ENCODE measurements around the gene SPHK2.
A peak's percentile ranks its signal among the peaks of the same experiment; 100 is the strongest.
"Not testable (repeated sequence)": the region's sequence is repeated elsewhere in the genome, so short reads cannot be mapped to it uniquely, and the experiment has no call there.

SPHK2 gene, protein sequence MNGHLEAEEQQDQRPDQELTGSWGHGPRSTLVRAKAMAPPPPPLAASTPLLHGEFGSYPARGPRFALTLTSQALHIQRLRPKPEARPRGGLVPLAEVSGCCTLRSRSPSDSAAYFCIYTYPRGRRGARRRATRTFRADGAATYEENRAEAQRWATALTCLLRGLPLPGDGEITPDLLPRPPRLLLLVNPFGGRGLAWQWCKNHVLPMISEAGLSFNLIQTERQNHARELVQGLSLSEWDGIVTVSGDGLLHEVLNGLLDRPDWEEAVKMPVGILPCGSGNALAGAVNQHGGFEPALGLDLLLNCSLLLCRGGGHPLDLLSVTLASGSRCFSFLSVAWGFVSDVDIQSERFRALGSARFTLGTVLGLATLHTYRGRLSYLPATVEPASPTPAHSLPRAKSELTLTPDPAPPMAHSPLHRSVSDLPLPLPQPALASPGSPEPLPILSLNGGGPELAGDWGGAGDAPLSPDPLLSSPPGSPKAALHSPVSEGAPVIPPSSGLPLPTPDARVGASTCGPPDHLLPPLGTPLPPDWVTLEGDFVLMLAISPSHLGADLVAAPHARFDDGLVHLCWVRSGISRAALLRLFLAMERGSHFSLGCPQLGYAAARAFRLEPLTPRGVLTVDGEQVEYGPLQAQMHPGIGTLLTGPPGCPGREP

DNA sequence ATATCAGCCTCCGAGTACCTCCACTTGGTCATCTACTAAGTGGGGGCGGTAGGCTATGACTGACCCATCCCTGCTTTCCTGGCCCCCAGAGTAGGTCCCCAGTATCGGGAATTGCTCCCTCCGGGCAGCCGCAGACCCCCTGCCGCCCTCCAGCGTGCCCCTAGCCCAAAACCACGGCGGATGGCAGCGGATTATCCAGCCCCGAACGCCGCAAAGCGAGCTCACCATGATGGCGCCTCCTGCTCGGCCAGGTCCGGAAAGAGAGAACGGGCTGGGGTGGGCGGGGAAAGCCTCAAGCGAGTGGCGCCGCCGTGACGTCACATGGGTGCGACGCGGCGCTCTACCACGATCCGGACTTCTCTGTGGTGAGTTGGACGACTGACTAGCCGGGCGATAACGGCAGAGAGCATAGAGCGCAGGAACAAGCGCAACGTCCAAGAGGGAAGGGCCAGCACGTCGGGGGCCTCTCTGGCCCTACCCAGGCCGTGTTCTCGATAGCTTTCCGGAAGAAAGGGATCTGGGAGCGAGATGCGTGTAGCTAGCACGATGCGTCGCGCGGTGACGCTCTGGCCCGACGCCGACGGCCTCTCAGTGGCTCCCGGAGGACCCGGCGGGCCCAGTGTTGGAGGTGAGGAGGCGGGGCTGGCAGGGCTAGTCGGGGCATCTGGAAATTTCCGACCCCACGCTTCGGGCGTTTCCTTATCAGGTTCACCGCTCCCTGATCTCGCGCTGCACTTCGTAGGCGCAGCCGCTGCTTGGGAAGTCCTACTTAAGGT is at the start of gene SPHK2, which contains the start of gene RPL18:
Gene SPHK2 (plus strand): TSS at position 591 of the 776 bp plus-strand sequence. CDS start 1,009 bp downstream, outside the sequence.
Gene RPL18 (minus strand): TSS at position 263 of the 776 bp plus-strand sequence. CDS start 35 bp downstream, at position 228.
- DNase-seq (ENCODE audit: low read depth in 1 of 2, low spot score in 1 of 2), result peak; percentile 91 to 93

DNA sequence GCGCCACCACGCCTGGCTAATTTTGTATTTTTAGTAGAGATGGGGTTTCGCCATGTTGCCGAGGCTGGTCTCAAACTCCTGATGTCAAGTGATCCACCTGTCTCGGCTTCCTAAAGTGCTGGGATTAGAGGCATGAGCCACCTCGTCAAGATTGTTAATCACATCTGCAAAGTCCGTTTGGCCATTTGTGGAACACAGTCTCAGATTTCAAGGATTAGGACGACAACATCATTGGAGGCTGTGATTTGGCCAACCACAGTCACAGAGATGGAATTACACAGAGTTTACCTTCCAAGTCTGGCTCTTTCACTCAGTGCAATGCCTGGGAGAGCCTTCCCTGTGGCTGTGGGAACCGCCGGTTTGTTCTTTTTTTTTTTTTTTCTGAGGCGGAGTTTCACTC is 49.5 kb upstream of the SPHK2 start:
- DNase-seq (ENCODE audit: low read depth in 1 of 2, low spot score in 1 of 2), result no peak

DNA sequence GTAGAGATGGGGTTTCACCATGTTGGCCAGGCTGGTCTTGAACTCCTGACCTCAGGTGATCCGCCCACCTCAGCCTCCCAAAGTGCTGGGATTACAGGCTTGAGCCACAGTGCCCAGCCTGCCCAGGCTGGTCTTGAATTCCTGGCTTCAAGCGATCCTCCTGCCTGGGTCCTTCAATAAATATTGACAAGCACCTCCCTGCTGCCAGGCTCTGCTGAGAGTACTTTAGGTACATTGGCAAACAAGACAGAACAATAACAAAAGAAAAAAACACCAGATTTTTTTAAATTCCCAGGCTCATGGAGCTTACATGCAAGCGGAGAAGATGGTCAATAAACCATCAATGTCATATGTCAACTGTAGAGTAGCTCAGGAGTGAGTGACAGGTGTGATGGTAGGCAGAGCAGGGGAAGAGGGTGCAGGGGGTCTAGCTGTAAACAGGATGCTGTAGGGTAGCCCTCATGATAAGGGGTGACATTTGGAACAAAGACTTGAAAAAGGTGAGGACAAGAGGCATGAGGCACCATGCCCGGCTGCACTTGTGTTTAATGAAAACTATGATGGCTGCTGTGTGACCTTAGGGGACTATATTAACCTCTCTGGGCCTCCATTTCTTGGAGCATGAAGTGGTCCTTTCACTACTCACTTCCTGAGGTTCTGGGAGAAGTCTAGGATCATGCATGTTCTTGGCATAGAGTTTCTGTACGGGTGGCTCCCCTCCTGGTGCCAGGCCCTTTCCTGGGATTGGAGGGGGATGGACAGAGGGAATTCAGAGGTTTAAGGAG is 47.7 kb upstream of the SPHK2 start:
- DNase-seq (ENCODE audit: low read depth in 1 of 2, low spot score in 1 of 2), result no peak

DNA sequence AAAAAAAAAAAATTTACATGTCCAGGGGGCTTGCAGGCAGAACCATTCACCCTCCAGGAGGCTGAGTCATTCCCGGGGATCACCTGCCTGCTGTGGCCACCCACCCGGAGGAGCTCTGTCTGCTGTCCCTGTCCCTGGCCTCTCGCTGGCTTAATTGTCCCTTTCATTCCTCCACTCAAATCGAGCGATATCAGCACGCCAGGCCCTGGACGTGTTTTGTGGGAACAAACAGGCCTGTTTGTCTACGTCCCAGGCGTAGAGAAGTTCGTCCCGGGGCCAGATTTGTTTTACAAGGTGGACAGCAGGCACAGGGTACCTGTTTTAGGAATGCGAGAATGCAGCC is 46.2 kb upstream of the SPHK2 start:
- DNase-seq (ENCODE audit: low read depth in 1 of 2, low spot score in 1 of 2), result no peak

DNA sequence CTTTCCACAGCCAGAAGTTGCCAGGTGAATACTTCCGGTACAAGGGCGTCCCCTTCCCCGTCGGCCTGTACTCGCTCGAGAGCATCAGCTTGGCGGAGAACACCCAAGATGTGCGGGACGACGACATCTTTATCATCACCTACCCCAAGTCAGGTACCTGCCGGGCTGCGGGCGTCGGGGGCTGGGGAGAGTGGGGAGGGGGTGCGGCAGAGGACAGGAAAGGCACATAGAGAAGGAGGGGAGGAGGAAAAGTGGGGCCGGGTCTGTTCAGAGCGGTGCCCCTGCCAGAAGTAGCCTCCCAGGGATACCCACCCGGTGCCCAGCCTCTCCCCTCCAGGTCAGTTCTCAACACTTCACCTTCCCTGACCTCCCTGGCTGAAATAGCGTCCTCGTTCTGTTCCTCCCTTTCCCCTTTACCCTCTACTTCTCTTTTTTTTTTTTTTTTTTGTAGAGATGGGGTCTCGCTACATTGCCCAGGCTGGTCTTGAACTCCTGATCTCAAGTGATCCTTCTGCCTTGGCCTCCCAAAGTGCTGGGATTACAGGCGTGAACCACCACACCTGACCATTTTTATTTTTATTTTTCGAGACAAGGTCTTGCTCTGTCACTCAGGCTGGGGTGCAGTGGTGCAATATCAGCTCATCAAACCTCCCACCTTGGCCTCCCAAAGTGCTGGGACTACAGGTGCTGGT is 43.2 kb upstream of the SPHK2 start:
- no peak for DNase-seq (ENCODE audit: low read depth in 1 of 2, low spot score in 1 of 2)

DNA sequence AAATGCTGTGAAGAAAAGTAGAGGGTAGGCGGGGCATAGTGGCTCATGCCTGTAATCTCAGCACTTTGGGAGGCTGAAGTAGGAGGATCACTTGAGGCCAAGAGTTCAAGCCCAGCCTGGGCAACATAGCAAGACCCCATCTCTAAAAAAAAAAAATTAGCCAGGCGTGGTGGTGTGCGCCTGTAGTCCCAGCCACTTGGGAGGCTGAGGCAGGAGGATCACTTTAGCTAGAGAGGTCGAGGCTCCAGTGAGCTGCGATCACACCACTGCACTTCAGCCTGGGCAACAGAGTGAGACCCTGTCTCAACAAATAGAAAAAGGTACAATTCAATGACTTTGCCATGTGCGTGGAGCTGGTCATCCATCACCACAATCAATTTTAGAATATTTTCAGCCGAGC is 41.4 kb upstream of the SPHK2 start:
- DNase-seq (ENCODE audit: low read depth in 1 of 2, low spot score in 1 of 2), result not testable (repeated sequence)

DNA sequence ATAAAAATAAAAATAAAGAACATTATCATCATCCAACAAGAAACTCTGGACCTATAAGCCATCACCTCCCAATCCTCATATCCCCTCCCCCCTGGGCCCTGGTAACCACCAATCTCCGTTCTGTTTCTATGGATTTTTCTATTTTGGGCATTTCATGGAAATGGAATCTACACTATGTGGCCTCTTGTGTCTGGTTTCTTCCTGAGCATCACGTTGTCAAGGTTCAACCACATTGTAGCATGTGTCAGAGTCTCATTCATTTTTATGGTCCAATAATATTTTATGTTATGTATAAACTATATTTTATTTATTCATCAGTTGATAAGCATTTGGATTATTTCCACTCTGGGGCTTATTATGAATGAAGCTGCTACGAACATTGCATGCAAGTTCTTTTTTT is 40.4 kb upstream of the SPHK2 start:
- no peak for DNase-seq (ENCODE audit: low read depth in 1 of 2, low spot score in 1 of 2)

DNA sequence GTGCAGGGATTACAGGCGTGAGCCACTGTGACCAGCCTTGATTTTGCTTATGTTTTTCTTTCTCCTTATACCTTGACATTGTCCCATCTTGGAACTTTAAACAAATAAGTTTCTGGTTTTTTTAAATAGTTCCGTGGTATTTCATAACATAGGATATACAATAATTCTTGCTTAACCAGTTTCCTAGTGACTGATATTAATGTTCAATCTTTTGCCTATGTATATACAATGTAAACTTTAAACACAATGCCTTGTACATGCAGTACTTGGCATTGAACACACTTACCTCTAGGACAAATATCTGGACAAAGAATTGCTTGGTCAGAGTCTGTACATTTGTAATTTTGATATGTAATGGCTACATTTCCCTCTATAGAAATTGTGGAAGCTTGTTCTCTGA is 37.1 kb upstream of the SPHK2 start:
- DNase-seq (ENCODE audit: low read depth in 1 of 2, low spot score in 1 of 2), result no peak

DNA sequence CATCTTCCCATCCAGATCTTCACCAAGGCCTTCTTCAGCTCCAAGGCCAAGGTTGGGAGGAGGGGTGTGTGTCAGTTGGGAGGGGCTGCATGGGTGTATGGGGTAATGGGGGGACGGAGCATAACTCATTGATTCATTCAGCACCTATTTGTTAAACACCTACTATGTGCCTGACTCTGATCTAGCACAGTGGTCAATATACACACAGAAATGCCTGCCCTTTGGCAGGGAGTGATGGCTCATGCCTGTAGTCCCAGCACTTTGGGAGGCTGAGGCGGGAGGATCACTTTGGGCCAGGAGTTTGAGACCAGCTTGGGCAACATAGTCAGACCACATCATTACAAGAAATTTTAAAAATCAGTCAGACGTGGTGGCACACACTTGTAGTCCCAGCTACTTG is 31.9 kb upstream of the SPHK2 start:
- DNase-seq (ENCODE audit: low read depth in 1 of 2, low spot score in 1 of 2), result no peak

DNA sequence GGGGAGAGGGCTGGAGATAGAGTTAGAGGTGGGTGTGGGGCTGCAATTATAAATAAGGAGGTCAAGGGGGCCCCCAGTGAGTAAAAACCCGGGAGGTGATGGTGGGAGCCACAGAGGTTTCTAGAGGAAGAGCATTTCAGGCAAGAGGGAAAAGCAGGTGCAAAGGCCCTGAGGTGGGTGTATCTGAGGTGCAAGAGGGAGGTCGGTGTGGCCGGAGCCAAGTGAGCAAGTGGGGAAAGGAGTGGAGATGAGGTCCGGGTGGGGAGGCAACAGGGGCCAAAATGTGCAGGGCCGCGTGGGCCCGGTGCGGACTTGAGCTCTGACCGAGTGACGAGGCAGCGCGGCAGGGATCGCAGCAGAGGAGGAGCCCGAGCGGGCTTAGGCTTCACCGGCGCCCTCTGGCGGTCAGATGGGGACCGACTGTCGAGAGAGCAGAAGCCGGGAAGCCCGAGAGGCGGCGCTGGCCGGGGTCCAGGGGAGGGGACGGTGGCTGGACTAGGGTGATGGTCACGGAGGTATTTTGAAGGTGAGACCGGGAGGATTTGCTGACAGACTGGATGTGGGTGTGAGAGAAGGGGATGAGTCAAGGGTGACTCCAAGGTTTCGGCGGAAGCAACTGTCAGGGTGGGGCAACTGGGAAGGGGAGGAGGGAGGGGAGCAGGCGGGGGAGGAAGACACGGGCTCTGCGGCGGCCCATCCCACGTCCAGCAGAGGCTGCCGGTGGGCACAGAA is 30.5 kb upstream of the SPHK2 start:
- peak; percentile 74 to 78 for DNase-seq (ENCODE audit: low read depth in 1 of 2, low spot score in 1 of 2)

DNA sequence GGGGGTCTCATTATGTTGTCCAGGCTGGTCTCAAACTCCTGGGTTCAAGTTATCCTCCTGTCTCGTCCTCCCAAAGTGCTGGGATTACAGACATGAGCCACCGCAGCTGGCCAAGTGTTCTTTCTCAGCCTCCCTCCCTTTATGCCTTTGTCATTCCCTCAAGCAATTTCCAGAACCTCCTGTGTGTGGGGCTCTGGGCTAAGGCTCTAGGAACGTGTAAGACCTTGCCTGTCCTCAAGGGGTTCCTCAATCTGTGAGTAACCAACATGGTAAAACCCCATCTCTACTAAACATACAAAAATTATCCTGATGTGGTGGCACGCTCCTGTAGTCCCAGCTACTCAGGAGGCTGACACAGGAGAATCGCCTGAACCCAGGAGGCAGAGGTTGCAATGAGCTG is 28.3 kb upstream of the SPHK2 start:
- DNase-seq (ENCODE audit: low read depth in 1 of 2, low spot score in 1 of 2), result no peak

DNA sequence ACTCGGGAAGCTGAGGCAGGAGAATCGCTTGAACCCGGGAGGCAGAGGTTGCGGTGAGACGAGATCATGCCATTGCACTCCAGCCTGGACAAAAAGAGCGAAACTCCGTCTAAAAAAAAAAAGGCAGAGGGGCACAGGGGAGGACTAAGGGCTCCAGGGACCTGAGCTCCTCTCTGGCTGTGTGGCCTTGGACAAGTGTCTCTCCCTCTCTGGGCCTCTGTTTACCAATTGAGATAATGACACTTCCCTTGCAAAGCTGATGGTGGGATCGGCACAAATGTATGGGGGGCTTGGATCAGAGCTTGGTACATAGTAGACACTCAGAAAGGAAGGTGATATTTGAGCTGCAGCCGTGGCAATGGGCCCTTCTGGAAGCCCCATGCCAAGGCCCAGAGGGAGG is 24.1 kb upstream of the SPHK2 start:
- DNase-seq (ENCODE audit: low read depth in 1 of 2, low spot score in 1 of 2), result no peak

DNA sequence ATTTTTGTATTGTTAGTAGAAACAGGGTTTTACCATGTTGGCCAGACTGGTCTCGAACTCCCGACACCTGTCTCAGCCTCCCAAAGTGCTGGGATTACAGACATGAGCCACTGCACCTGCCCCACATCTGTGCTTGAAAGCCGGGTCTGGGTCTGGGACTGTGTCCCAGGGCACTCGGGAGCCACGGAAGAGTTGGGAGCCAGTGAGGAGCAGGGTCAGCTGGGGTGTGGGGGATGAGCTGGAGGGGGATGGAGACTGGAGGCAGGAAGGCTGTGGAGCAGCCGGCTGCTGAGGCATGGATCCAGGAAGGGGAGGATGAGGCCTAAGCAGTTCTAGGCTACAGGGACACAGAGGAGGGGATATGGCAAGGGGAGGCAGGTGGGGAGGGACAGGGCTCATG is 23.5 kb upstream of the SPHK2 start:
- no peak for DNase-seq (ENCODE audit: low read depth in 1 of 2, low spot score in 1 of 2)

DNA sequence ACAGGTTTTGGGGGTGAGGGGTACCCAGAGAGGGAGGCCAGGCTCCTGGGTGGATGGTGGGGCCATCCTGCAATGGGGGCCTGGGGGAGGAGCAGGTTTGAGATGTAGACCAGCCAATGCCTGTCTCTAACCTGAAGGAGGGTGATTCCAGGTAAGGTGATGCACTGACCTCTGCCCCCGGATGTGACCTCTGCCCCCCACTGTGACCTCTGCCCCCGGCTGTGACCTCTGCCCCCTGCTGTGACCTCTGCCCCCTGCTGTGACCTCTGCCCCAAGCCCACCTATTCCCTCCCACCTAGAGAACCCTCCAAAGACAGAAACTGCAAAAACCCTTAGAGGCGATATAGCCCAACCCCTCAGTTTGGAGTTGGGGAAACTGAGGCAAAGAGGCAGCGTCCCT is 23.1 kb upstream of the SPHK2 start:
- DNase-seq (ENCODE audit: low read depth in 1 of 2, low spot score in 1 of 2), result no peak

DNA sequence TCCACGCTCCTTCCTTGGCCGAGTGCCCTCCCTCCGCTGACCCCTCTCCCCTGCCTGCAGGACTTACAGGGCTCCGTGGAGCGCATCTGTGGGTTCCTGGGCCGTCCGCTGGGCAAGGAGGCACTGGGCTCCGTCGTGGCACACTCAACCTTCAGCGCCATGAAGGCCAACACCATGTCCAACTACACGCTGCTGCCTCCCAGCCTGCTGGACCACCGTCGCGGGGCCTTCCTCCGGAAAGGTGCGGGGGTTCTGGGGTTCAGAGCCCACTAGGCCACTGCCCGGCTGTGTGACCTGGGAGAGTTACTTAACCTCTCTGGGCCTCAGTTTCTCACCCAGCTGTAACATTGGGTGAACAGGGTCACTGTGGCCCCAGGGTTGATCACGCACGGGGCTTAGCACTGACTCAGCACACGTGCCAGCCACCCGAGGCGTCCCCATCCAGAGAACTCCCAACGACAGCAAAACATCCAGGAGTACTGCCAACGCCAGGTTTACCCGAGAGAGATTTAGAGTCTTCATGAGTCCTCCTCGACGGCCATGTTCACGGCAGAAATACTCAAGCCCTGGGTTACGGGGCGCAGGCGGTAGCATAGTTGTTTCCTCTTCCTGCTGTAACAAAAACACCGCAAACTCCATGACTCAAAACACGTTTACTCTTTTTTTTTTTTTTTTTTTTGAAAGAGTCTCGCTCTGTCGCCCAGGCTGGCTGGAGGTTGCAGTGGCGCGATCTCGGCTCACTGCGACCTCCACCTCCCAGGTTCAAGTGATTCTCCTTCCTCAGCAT is 22.4 kb upstream of the SPHK2 start:
- DNase-seq (ENCODE audit: low read depth in 1 of 2, low spot score in 1 of 2), result no peak

DNA sequence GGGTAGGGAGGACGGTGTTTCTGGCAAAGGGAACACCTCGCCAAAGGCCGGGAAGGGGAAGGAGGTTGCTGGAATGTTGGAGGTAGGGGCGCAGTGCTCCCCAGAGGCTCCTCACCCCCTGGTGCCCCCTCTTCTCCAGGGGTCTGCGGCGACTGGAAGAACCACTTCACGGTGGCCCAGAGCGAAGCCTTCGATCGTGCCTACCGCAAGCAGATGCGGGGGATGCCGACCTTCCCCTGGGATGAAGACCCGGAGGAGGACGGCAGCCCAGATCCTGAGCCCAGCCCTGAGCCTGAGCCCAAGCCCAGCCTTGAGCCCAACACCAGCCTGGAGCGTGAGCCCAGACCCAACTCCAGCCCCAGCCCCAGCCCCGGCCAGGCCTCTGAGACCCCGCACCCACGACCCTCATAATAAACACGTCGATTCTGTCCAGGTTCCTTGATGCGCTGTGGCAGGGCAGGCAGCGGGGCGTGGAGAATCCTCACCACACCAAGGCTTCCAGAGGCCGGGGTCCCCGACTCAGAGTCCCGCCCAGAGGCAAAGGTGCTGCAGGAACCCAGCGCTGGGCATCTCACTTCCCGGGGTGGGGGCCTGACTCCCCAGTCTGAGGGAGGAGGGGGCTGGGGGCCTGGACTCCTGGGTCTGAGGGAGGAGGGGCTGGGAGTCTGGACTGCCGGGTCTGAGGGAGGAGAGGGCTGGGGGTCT is 20.2 kb upstream of the SPHK2 start:
- no peak for DNase-seq (ENCODE audit: low read depth in 1 of 2, low spot score in 1 of 2)

DNA sequence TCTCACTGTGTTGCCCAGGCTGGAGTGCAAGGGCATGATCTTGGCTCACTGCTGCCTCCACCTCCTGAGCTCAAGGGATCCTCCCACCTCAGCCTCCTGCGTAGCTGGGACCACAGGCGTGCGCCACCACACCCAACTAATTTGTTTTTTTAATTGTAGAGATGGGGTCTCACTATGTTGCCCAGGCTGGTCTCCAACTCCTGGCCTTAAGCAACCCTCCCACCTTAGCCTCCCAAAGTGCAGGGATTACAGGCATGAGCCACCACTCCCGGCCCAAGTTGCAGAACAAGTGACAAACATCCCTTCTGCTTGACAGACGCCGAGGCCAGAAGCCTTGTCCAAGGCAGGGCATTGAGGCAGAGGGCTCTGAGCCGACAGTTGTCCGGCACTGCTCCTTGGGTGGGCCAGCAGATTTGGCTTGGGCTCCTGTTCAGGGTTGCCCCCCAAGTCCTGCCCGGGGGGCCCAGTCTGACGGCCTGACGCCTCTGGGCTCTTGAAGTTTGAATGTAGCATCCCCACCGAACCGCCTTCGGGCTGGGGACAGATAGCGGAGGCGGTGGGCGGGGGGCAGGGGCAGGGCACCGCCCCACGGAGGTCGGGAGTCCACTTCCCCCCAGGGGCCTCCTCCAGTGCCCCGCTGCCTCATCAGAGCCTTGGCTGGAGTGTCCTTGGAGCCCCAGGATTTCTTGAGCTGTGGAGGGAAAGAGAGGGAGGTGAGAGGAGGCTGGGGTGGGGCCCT is 18.5 kb upstream of the SPHK2 start:
- DNase-seq (ENCODE audit: low read depth in 1 of 2, low spot score in 1 of 2), result no peak

DNA sequence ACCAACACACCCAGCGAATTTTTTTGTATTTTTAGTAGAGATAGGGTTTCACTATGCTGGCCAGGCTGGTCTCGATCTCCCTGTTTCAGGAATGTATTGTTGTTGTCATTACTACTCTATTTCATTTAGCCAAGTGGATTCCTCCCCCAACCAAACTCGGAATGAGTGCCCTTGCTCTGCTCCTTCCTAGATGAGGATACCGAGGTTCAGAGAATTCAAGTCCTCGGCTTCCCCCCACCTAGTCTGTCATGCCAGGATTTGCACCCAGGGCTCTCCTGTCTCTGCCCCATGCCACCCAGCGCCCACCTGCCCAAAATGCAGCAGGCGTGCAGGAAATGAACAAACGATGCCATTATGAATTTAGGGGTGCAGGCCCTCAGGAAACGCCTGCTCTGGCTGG is 16.3 kb upstream of the SPHK2 start:
- DNase-seq (ENCODE audit: low read depth in 1 of 2, low spot score in 1 of 2), result no peak
